ENCODE measurements around the gene CFAP46.

- TF ChIP-seq CTCF (IDR thresholded peaks at IDR 0.05; ENCODE audit: insufficient read depth, low read length, poor library complexity, severe bottlenecking): no peak
- TF ChIP-seq EZH2phosphoT487 (conservative IDR thresholded peaks at IDR 0.05; ENCODE audit: low read length): no peak
These were observed 30.0 kb upstream of the CFAP46 start for GRCh38 chr10:132972149-132972985.

All from SU-DHL-6 (cell line).